HG02623 (cell line): ENCODE data around the gene OR2T8.

Source experiments
- ATAC-seq: cut with Tn5 transposase; IDR thresholded peaks from one replicate; pipeline ENCODE4 v1.9.1; 2021; ENCODE audit warnings: moderate library complexity; ENCODE audit not compliant: unreplicated experiment

OR2T8 gene

GRCh38 chr1:247919952-247920351 lies at the start of gene OR2T8:
OR2T8 (plus strand) TSS chr1:247920252; CDS start chr1:247921018, 766 bp downstream.
- no peak for ATAC-seq

- no peak for ATAC-seq
Measured at GRCh38 chr1:247883346-247883745, 36.7 kb upstream of the OR2T8 start.

GRCh38 chr1:247884797-247885413 lies 35.1 kb upstream of the OR2T8 start:
- ATAC-seq: no peak

- ATAC-seq: no peak
Measured at GRCh38 chr1:247895163-247895637, 24.9 kb upstream of the OR2T8 start, which contains the start of gene OR2W3. OR2W3 (plus strand) TSS chr1:247895587; CDS start chr1:247895587, 0 bp downstream.

GRCh38 chr1:247895976-247896375 lies 24.1 kb upstream of the OR2T8 start:
- no peak for ATAC-seq

- ATAC-seq: no peak
Measured at GRCh38 chr1:247904122-247904521, 15.9 kb upstream of the OR2T8 start.

GRCh38 chr1:247905181-247905580 lies 14.9 kb upstream of the OR2T8 start:
- no peak for ATAC-seq

GRCh38 chr1:247905910-247906503 lies 14.0 kb upstream of the OR2T8 start:
- ATAC-seq: no peak

- ATAC-seq: no peak
Measured at GRCh38 chr1:247906504-247907047, 13.5 kb upstream of the OR2T8 start.

GRCh38 chr1:247908766-247909165 lies 11.3 kb upstream of the OR2T8 start:
- no peak for ATAC-seq

GRCh38 chr1:247913786-247914185 lies 6.3 kb upstream of the OR2T8 start:
- ATAC-seq: no peak

- no peak for ATAC-seq
Measured at GRCh38 chr1:247914941-247915662, 5.0 kb upstream of the OR2T8 start.

- ATAC-seq: no peak
Measured at GRCh38 chr1:247923941-247924340, 3.9 kb downstream of the OR2T8 start.

- ATAC-seq: no peak
Measured at GRCh38 chr1:247924868-247925267, 4.8 kb downstream of the OR2T8 start, which contains the start of gene OR2AJ1. OR2AJ1 (plus strand) TSS chr1:247924889; CDS start chr1:247933769, 8,880 bp downstream.

- no peak for ATAC-seq
Measured at GRCh38 chr1:247933989-247934388, 13.9 kb downstream of the OR2T8 start.

- ATAC-seq: no peak
Measured at GRCh38 chr1:247935781-247936180, 15.7 kb downstream of the OR2T8 start.

GRCh38 chr1:247936415-247936814 lies 16.4 kb downstream of the OR2T8 start:
- no peak for ATAC-seq

GRCh38 chr1:247936965-247937734 lies 17.1 kb downstream of the OR2T8 start:
- peak; percentile 100 for ATAC-seq

- ATAC-seq: no peak
Measured at GRCh38 chr1:247942624-247943023, 22.6 kb downstream of the OR2T8 start.

GRCh38 chr1:247948558-247948957 lies 28.5 kb downstream of the OR2T8 start, which contains the start of gene OR2L8:
OR2L8 (plus strand) TSS chr1:247948858; CDS start chr1:247948858, 0 bp downstream.
- ATAC-seq: no peak

GRCh38 chr1:247953408-247953807 lies 33.4 kb downstream of the OR2T8 start:
- no peak for ATAC-seq
